ENCODE results near the gene CCDC8. TPM values are rescaled to one million over a fixed set of nuclear protein-coding genes. Genes with fewer than 3 reads are reported as not detected.

Gene CCDC8
- total and polyA plus RNA-seq, 2 donors (not counting 3 experiments of a cell fraction or from before 2014, with no cell fraction given), result 0.18 to 0.75 TPM

DNA sequence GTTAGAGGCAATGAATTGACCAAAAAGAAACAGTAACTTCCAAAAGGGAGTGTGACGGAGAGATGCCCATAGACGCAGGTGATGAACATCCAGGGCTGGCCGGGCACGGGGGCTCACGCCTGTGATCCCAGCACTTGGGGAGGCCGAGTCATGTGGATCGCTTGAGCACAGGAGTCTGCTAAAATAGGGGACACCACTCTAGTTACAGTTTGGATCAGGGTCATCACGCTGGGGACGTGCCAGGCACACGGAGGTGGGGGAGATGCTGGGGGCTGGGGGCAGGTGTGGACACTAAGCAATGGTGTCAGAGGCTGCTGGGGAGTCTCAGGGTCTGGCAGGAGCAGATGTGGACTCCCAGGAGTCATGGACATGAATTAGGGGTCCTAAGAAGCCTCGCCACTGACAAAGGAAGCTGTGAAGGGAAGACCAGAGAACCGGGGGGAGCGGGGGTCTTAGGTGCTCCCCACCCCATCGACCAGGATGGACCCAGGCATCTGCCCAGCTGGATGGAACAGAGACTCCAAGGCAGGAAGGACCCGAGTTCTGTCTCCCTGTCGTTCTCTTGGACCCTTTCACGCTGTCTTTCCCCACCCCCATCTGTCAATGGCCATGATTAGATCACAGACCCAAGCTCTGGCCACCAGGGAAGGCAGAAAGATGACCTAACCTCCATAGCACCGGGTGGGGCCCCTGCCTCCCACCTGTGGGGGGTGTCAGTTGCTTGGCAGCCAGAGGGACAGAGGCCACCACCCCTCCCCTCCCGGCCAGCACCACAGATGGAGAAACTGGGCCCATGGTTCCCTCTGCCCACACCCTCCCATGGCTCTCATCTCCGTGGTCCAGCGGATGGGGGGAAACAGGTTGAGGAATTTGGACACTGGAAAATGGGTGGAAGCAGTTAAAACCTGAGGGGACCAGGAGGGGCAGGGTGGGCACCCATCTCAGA lies 19.6 kb downstream of the CCDC8 start:
- CTCF ChIA-PET, result interaction anchor here (3.6 to 4.3 kb wide), 2 partner anchors 113 to 120 kb away, joined by 30 to 72 read pairs; no protein-coding TSS in a partner anchor
- no peak overlapping the region for H3K9ac ChIP-seq (replicated peaks; ENCODE audit: extremely low read depth, insufficient read depth, low read length)
- intact Hi-C loops (cut with micrococcal nuclease), result no loop called here

DNA sequence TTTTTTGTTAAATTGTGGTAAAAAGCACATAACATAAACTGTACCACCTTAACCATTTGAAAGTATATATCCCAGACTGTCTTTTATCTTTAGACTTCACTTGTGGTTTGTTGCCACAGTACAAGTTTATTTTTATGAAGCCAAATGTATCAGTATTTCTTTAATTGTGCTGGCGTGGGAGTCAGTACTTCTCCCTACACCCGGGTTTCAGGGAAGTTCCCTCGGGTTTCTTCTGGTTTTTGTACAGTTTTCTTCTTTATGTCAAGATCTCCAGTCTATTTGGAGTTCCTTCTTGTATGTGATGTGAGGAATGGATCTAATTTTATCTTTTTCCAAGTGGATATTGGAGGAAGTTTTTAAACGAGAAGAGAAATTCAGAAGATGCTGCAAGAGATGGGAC lies 20.5 kb downstream of the CCDC8 start:
- dilution Hi-C loops (cut with MboI; ENCODE audit: extremely low pct_ligation_motif_present, low sequenced_read_pairs), result no loop called here
- Histone ChIP-seq H3K27ac (ENCODE audit: insufficient read depth, low read depth, low read length) (no peak overlapping the region), H3K9me3 (replicated peaks; ENCODE audit: control insufficient read depth, insufficient read depth, low read length) (no peaks in the 10 kb centered on the region), H3K36me3 (ENCODE audit: control insufficient read depth in 2 of 2, extremely low read depth in 1 of 2, insufficient read depth in 2 of 2, low read length in 2 of 2) (peaks cover 10 to 27% of the 10 kb centered on the region in 2 experiments), H3K9ac (replicated peaks; ENCODE audit: extremely low read depth, insufficient read depth, low read length) (no peak overlapping the region), H2AFZ (ENCODE audit: low read depth, low read length) (no peak overlapping the region), H3K4me3 (replicated peaks in 1 of 3; ENCODE audit: insufficient read depth in 1 of 3, low read depth in 1 of 3, low read length in 3 of 3) (no peak overlapping the region), H3K9me1 (replicated peaks; ENCODE audit: control insufficient read depth, extremely low read depth, insufficient read depth, low read length) (no peaks in the 10 kb centered on the region), H3K79me2 (ENCODE audit: control insufficient read depth, insufficient read depth, low read length) (no peaks in the 10 kb centered on the region), H4K20me1 (replicated peaks; ENCODE audit: control insufficient read depth, extremely low read depth, insufficient read depth, low read length) (no peaks in the 10 kb centered on the region), H3K4me2 (ENCODE audit: insufficient read depth, low read length) (no peak overlapping the region), H3K27me3 (ENCODE audit: control insufficient read depth in 2 of 2, insufficient read depth in 2 of 2, low read length in 2 of 2) (no peaks in the 10 kb centered on the region), H3K4me1 (ENCODE audit: control insufficient read depth, extremely low read depth, insufficient read depth, low read length) (no peaks in the 10 kb centered on the region)
- CTCF ChIA-PET, result interaction anchor here (1.1 to 1.8 kb wide), 2 partner anchors 20 to 112 kb away, joined by 4 to 5 read pairs; no protein-coding TSS in a partner anchor
- intact Hi-C loops (cut with micrococcal nuclease), result no loop called here
- FAIRE-seq, result no peak
- POLR2A ChIA-PET, result no interaction called here
- no peak for DNase-seq (ENCODE audit: low read depth, low spot score)
- TF ChIP-seq MYC (IDR thresholded peaks at IDR 0.05; ENCODE audit: low read depth, low read length) (no peak), EZH2 (IDR thresholded peaks at IDR 0.05; ENCODE audit: borderline replicate concordance, low read depth, low read length, severe bottlenecking) (no peak), POLR2AphosphoS5 (IDR thresholded peaks at IDR 0.05; ENCODE audit: insufficient read depth, low read depth, low read length) (no peak), POLR2A (IDR thresholded peaks at IDR 0.05; ENCODE audit: low read depth, low read length) (no peak), GATA2 (IDR thresholded peaks at IDR 0.05; ENCODE audit: insufficient read depth, insufficient read length, low read depth, low read length) (no peak), JUN (IDR thresholded peaks at IDR 0.05; ENCODE audit: borderline replicate concordance, insufficient read depth, insufficient read length, low read depth) (no peak), FOS (IDR thresholded peaks at IDR 0.05; ENCODE audit: borderline replicate concordance, insufficient read depth, low read length) (no peak)
- TF ChIP-seq, protein P1, sequence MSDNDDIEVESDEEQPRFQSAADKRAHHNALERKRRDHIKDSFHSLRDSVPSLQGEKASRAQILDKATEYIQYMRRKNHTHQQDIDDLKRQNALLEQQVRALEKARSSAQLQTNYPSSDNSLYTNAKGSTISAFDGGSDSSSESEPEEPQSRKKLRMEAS (IDR thresholded peaks at IDR 0.05; ENCODE audit: insufficient read depth, insufficient read length), result no peak
- no TSS peak for BruUV-seq (replicated peaks)

More for the DNA sequence above, 19.6 kb downstream of the CCDC8 start:
- Histone ChIP-seq H2AFZ (ENCODE audit: low read depth, low read length) (no peak overlapping the region), H3K27me3 (ENCODE audit: control insufficient read depth in 2 of 2, insufficient read depth in 2 of 2, low read length in 2 of 2) (no peaks in the 10 kb centered on the region), H3K9me3 (replicated peaks; ENCODE audit: control insufficient read depth, insufficient read depth, low read length) (no peaks in the 10 kb centered on the region), H4K20me1 (replicated peaks; ENCODE audit: control insufficient read depth, extremely low read depth, insufficient read depth, low read length) (no peaks in the 10 kb centered on the region), H3K27ac (ENCODE audit: insufficient read depth, low read depth, low read length) (no peak overlapping the region), H3K9me1 (replicated peaks; ENCODE audit: control insufficient read depth, extremely low read depth, insufficient read depth, low read length) (no peaks in the 10 kb centered on the region), H3K79me2 (ENCODE audit: control insufficient read depth, insufficient read depth, low read length) (no peaks in the 10 kb centered on the region), H3K4me3 (replicated peaks in 1 of 3; ENCODE audit: insufficient read depth in 1 of 3, low read depth in 1 of 3, low read length in 3 of 3) (no peak overlapping the region), H3K4me1 (ENCODE audit: control insufficient read depth, extremely low read depth, insufficient read depth, low read length) (no peaks in the 10 kb centered on the region), H3K4me2 (ENCODE audit: insufficient read depth, low read length) (no peak overlapping the region), H3K36me3 (ENCODE audit: control insufficient read depth in 2 of 2, extremely low read depth in 1 of 2, insufficient read depth in 2 of 2, low read length in 2 of 2) (peaks cover 8 to 18% of the 10 kb centered on the region in 2 experiments)
- POLR2A ChIA-PET, result no interaction called here
- BruUV-seq (replicated peaks), result no TSS peak
- DNase-seq (ENCODE audit: low read depth, low spot score) (no peak), FAIRE-seq (no peak)
- no peak for TF ChIP-seq MYC (IDR thresholded peaks at IDR 0.05; ENCODE audit: low read depth, low read length)
- peak; percentile 10 for TF ChIP-seq POLR2AphosphoS5 (IDR thresholded peaks at IDR 0.05; ENCODE audit: insufficient read depth, low read depth, low read length)
- dilution Hi-C loops (cut with MboI; ENCODE audit: extremely low pct_ligation_motif_present, low sequenced_read_pairs), result no loop called here
